HG03045 (cell line): ENCODE measurements around the gene RAB26.
A peak's percentile ranks its signal among the peaks of the same experiment; 100 is the strongest.

Experiments
- ATAC-seq: cut with Tn5 transposase; IDR thresholded peaks from one replicate; pipeline ENCODE4 v1.9.1; 2021; ENCODE audit warnings: mild to moderate bottlenecking, moderate library complexity; ENCODE audit not compliant: unreplicated experiment

Gene RAB26

DNA sequence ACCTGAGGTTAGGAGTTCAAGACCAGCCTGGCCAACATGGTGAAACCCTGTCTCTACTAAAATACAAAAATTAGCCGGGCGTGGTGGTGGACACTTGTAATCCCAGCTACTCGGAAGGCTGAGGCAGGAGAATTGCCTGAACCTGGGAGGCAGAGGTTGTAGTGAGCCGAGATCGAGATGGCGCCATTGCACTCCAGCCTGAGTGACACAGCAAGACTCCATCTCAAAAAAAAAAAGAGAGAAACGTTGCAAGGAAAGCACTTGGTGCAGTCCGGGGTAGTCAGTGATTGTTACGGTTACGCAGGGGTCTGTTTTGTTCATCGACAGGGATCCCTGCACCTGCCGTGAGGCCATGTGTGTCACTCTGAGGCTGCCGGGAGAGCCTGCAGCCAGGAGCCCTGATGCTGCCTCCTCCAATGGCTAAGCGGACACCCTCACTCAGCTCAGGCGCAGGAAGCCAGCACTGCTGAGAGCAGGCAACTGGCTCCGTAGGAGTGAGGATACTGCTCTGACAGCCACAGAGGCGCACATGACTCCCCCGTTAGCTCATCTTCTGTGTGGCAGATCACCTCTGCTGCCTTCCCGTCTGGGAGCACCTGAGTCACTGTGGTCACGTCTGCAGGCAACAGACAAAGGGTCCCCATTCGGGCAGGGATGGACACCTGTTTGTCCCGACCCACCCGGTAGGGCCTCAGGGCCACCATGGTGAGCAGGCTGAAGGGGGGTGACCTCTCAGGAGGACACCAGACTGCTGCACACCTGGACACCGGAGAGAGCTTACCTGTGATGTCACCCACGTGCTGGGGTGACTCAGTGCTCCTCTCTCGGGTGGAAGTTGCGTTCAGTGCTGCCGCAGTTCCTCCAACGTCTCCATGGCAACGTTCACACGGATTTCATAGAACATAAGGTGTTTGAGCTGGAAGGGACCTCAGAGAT, 5.2 kb upstream of the RAB26 start:
- ATAC-seq: no peak

DNA sequence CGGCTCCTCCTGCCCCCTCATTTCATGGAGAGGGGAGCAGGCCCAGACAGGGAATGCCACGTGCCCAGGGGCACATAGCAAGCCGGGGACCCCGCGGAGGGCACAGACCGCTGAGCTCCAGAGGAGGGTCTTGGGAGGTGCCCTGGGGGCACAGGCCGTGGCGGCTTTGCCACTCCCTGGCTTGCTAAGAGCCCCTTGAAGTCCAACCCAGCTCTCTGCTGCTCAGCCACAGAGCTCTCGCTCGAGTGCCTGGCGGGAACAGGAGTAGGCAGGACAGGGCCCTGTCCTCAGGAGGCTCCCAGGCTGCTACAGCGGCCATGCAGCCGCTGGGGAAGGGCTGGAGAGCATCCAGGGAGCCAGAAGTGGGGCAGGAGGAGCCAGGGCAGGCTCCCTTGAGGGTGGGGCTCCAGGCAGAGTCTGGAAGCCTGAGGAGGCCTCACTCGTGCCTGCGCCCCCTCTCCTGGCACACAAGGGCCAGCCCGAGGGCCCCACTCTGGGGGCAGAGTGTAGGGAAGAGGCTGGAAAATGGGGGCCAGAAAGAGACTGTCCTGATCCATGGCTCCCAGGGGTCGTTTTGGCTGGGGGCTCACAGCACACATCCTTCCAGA, 4.4 kb upstream of the RAB26 start:
- ATAC-seq: no peak

DNA sequence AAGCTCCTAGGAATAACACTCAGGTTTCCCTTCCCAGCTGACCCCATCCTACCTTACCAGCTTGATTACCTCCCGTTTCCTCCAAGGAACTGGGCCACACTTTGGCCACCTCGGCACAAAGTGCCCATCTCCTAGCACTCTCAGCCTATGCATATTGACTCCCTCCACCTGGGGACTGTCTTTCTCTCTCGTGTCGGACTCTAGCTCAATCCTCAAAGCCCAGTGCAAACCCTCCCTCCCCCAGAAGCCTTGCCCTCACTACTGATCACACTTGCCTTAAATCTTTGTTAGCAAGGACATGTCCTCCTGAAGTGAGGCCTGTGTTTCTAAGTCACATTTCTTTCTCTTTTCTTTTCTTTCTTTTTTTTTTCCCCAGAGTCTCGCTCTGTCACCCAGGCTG, 2.6 kb upstream of the RAB26 start:
- no peak for ATAC-seq

DNA sequence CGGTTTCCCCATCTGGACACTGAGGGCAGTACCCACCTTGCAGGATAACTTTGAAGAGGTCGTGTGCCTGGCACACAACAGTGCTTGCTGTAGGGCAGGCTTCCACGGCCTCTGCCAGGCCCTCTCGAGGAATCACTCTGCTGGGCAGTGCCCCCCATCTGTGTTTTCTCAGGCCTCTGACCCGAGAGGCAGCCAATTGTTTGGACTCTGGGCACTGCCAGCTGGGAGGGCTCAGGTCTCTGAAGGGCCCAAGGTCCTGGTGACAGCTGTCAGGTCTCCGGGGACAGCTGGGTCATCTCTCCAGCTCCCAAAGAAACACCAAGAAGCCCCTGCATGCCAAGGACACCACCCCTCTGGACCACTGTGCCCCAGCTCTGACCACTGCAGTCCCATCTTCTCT, 1.0 kb upstream of the RAB26 start:
- ATAC-seq: no peak

DNA sequence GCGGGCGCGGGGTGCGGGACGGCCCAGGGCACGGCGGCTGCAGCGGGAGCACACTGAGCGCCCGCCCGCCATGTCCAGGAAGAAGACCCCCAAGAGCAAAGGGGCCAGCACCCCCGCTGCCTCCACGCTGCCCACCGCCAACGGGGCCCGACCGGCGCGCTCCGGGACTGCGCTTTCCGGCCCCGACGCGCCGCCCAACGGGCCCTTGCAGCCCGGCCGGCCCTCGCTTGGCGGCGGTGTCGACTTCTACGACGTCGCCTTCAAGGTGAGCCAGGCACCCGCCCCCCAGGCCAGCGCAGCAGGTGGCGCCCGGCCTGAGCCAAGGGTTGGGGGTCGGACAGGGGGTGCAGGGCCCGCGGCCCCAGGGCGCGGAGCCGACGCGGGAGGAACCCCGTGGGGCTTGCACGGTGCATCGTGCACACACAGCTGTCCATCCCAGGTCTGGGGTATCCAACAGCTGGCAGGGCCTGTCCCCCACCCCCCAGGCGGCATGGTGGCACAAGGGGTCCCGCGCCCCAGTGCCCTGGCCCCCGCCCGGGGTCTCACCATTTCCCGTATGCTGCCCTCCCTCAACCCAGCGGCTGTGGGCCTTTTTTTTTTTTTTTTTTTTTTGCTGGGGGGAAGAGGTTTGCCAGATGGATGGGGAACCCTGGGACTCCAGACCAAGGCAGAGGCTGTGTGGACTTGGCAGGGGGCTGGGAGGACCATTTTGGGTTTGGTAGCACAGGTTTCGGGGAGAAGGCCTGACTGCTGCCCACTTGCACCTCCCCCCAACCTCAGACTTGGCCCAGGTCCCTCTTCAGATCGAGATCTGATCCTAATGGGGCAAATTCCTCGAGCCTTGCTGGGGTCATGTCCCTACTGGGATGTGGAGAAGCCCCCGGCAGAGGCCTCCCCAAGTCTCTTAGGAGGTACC, 547 bp downstream of the RAB26 start:
- no peak for ATAC-seq

DNA sequence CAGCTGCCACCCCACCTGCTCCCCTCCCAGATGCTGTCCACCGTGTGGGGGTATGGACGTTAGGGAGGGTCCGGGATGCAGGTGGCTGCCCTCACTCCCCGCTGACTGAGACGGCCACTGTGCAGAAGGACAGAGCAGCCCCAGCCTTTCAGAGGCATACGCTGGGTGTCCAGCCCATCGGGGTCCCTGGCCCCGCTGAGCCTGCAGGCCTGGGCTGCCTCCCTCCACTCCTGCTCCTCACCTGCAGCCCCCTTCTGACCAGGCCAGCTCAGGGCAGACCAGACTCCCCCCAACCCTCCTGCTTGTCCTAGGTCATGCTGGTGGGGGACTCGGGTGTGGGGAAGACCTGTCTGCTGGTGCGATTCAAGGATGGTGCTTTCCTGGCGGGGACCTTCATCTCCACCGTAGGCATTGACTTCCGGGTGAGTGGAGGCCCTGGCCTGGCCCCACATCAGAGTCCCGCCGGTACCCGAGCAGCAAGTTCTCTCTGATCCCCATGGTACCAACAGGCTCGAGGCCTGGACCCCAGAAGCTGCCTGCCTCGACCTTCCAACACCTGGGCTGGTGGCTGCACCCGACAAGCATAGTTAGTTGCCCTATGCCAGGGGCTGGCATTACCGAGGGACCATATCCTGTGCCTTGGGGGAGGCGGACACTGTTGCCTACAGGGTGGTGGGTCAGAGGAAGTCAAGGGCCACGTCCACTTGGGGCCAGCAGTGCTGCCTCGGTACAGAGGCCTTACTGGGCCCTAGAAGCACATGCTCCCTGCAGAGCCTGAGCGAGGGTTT, 1.4 kb downstream of the RAB26 start:
- no peak for ATAC-seq

DNA sequence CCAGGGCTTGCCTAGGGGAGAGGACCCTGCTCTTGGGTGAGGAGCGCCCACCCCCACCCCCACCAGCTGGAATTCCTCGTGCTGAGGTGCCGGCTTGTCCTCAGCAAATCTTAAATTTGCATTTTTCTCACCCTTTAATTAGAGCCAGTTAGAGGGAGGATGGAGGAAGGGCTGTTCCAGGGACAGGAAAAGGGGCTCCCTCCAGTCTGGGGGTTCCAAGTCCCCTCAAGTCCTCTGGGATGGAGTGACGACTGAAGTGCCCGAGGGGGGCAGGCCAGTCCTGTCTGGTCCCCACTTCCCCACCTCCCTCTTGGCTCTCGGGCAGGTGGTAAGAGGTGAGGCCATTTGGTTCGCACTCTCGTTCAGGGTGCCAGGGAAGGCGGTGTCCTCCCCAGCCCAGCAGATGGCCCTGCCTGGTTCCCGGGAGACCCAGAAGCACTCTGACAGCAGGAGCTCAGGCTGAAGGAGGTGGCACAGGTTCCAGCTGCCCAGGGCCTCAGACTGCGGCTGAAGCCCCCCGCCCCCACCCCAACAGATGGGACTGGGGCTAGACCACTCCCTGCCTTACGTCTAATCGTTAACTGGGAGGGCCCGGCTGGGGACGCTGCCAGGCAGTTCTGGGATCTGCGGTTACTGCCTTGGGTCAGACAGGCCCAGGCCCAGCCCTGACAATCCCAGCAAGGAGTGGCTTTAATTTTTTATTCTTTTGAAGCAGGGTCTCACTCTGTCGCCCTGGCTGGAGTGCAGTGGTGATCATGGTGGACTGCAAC, 2.2 kb downstream of the RAB26 start:
- no peak for ATAC-seq

DNA sequence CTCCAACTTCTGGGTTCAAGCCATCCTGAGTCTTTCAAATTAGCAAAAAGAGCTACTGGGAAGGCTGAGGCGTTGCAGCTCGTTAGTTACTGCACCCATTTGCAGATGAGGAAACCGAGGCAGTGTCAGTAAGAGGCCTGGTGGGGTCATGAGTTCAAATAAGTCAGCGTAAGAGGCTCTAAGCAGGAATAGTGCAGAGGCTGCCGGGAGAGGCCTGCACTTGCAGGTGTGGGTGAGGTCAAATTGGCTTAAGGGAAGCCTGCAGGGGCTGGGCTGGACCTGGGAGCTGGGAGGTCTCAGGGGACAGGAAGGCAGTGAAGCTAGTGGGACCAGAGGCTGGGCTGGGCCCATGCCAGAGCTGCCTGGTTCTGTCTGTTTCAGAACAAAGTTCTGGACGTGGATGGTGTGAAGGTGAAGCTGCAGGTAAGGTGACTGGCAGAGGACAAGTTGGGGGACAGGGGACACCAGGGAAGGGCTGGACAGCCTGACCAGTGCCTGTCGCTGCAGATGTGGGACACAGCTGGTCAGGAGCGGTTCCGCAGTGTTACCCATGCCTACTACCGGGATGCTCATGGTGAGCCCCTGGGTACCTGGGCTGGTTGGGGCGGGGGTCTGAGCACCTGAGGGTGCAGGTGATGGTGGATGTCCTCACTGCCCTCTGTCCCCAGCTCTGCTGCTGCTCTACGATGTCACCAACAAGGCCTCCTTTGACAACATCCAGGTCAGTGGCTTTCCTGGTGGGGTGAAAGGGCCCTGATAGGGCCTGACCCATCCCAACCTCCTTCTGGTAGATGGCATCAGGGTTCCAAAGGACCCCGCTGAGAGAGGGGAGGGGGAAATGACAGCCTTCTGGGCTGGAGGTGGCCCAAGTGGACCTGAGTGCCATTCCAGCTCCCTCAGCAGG, 3.0 kb downstream of the RAB26 start:
- no peak for ATAC-seq

DNA sequence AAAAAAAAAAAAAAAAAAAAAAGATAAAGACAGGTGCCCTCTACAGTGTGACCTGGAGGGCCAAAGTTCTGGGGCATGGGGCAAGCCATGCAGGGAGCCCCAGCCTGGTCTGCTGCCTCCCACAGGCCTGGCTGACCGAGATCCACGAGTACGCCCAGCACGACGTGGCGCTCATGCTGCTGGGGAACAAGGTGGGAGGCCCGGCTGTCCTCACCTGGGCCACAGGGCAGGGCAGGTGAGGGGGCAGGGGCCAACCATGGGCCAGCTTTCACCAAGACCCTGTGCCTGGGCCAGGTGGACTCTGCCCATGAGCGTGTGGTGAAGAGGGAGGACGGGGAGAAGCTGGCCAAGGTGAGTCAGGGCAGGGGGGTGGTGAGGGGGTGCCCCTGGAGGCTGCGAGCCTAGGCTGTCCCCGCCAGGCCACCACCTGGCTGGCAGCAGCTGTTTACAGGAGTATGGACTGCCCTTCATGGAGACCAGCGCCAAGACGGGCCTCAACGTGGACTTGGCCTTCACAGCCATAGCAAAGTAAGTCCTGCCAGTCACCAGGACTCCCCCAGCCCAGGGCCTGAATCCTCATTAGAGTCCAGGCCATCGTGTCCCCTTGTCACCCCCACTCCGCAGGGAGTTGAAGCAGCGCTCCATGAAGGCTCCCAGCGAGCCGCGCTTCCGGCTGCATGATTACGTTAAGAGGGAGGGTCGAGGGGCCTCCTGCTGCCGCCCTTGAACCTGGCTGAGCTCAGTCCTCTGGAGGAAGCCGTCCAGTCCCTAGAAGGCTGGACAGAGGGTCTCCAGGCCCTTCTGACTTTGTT, 4.5 kb downstream of the RAB26 start:
- ATAC-seq: no peak

DNA sequence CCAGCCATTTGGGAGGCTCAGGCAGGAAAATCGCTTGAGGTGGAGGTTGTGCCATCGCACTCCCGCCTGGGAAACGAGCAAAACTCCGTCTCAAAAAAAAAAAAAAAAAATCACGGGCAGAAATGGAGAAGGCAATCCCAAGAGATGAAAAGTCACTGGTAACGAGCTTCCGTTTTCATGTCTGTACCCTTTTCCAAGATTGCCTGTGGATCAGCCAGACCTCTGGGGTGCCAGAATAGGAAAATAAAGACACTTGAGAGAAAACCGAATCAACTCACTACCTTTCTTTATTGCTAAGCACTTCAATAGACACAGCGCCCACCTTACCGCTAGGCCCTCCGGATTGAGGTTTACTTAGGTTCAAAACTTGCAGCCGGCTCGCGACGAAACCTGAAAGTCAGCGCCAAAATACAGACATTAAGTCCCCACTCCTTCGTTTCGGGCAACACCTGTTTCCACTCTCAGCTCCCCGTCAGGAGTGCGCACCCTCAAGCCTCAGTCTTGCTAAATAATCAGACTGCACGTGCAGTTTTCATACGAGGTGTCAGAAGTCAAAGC, 6.2 kb downstream of the RAB26 start:
- ATAC-seq: no peak

DNA sequence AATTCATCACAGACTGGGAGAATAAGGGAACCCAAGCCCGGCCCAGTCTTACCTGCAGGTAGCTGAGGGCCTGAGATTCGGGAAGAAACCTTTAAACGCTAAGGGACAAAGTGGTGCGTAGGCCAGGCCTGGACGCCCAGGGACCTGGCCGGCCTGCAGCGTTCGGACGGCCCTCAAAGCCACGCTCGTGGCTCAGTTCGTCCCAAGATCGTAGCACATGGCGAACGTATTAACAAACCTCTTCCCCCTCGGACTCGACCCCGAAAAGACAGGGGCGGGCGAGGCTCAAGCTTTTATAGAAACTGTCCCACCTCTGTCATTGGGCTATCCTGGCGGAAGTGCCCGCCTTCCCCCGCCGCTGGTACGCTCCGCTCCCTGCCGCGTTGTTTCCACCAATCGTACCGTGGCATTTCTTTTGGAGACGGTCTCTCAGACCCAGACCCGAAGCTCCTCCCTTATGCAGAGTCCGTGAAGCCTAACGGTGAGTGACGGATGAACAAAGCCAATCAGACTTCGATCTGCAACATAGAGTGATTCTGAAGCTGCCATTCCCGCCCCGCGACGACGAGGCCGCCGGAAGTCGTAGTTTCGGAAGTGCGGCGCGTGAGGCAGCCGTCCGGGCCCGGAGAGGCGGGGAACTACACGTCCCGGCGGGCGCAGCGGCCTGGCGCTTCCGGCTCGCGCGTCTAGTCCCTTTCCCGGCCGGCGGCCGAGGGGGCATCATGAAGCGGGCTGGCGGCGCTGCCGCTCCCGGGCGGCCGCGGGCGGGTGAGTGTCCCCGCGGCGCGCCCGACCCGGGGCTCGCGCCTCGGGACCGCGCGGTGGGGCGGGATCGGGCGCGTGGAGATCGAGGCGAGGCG, 6.9 kb downstream of the RAB26 start, which contains the start of gene TRAF7:
TRAF7 (plus strand) TSS at position 692 of the 860 bp plus-strand sequence. CDS start 8,139 bp downstream, outside the sequence.
- ATAC-seq: peak; percentile 82

DNA sequence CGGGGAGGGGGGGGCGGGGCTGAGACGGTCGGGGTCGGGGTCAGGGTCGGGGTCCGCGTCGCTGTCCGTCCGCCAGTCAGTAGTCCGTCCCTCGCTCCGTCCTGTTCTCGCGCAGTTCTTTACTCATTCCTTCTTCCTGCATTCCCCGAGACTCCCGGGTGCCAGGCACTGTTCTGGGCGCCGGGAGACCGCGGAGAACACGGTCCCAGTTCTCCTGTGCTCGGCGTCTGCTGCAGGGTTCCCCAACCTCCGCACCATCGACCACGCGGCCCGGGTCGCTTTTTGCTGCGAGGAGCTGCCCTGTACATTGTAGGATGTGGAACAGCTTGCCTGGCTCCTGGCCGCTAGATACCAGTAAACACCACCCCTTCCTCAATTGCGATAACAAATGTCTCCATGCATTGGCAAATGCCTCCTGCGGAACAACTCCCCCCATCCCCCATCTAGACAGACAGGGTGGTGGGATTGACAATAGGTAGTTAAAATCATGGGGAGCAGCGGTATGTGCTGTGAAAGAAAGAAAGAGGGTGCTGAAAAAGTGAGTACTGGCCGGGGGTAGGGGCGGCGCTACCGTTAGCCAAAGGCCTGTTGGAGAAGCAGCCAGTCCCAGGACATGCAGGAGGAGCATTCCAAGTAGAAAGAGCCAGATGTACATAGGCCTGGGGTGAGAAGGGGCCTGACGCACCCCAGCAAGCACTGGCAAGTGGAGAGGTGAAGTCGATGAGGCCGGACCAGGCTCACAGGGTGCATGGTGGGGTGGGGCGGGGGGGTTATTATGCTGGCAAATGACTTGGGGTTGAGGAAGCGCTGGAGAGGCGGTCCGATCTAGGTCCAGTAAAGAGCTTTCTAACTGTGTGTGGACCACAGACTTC, 7.8 kb downstream of the RAB26 start:
- no peak for ATAC-seq

DNA sequence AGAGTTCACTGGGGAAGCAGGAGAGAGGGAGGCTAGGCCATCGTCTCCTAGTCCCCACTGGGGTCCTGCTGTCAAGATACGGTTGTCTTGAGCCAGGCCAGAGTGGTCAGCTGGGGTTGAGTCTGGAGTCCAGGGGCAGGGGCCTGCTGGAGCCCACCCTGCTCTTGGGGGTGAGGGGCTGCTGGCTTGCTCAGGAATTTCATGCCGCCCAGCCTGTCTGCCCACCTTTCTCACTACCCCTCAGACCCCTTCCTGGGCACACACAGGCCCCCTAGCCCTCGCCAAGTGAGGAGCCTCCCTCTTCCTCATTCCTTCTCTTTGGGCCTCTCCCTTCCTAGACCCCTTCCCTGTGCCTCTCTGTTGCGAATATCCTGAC, 8.4 kb downstream of the RAB26 start:
- no peak for ATAC-seq

DNA sequence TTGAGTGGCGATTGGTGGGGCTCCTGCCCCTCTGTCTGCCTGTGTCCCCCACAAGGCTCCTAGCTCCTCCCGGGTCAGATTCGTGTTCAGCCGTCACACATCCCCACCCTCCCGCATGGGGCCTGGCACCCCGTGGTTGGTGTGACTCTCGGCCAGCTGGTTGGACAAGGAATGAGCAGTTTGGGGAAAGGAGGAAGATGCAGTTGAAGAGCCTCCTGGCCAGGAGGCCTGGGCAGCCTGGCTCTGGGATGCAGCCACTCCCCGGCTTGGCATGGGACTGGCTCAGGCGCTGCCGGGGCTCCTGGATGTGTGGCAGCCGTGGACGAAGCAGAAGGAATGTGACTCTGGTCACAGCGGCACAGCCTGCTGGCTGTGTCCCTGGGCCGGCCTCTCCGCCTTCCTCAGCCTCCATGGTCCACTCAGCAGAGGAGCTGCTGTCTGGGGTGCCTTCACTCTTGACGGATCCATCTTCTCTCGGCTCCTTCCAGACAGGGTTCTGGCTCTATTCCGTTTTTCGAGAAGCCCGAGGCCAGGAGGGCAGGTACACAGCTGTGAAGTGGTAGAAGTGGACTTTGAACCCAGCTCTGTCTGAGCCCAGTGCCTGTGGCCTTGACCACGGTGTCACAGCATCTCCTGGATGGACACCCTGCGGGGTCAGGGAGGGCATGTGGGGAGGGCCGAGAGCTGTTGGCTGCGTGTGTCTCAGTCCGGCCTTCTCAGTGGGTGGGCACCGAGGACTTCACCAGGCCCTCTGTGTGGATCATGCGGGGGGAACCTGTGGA, 9.2 kb downstream of the RAB26 start:
- no peak for ATAC-seq

DNA sequence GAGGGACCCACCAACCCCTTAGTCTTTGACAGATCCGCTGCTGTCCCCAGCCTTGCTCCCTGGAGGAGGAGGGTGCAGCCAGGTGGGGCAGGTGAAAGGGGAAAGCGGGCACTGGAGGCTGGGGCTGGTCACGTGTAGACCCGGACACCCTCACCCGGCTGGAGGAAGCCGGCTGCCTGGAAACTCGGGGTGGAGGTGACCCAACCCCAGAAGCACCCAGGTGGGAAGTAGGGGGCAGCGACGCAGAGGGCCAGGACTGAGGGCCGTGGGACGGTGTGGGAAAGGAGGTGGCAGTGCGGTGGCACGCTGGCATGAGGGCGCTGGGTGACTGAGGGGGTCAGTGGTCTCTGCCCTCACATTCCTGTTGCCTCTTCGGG, 9.8 kb downstream of the RAB26 start:
- no peak for ATAC-seq
